Measurements from ENCODE around the gene CDC16.

Gene CDC16

DNA sequence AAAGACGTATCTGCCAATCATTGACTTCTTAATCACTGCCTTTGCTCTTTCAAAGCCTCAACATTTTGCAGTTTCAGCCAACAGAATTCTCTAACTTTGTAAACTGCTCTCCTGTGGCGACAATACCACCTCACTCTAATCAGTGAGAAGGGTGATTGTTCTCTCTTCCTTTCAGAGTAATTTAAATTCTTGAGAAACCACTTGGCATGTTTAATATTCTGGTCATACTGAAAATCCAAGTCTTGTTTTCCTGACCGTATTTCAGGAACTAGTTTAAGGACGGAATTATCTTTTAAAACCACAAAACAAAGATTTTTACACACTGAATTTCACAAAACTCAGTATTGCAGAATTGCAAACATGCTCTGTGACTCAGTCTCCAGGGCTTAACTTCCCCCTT, 5.2 kb upstream of the CDC16 start:
- TF ChIP-seq POLR2A (IDR thresholded peaks at IDR 0.05; ENCODE audit: low read depth, low read length) (no peak), POLR2AphosphoS5 (IDR thresholded peaks at IDR 0.05; ENCODE audit: low read depth, low read length) (no peak), TAF1 (IDR thresholded peaks at IDR 0.05; ENCODE audit: borderline replicate concordance, low read depth, low read length) (no peak)
- DNase-seq (ENCODE audit: insufficient read length) = no peak
- FAIRE-seq = no peak

- no peak for DNase-seq (ENCODE audit: insufficient read length)
- no peak for FAIRE-seq
- no peak for TF ChIP-seq POLR2AphosphoS5 (IDR thresholded peaks at IDR 0.05; ENCODE audit: low read depth, low read length)
- TF ChIP-seq TAF1 (IDR thresholded peaks at IDR 0.05; ENCODE audit: borderline replicate concordance, low read depth, low read length) = no peak
- no peak for TF ChIP-seq POLR2A (IDR thresholded peaks at IDR 0.05; ENCODE audit: low read depth, low read length)
Measured at GRCh38 chr13:114230117-114230516, 4.6 kb upstream of the CDC16 start.

DNA sequence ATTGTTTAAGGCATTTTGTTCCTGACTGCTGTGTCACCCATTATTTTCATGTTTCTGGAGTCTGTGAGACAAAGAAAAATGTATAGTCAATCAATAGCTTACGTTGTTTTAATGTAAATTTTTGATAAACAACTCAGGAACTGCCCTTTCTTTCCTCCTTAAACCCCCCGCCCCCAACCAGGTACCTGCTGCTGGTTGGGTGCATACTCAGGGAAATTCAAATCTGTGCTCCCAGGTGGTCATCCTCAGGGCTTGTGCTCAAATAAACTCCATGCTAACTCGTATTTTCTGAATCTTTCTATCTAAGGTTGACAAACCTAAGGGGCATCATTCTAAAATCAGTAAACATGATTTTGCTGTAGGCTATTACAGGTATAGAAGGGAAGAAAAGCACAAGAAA, 4.1 kb upstream of the CDC16 start:
- no peak for TF ChIP-seq TAF1 (IDR thresholded peaks at IDR 0.05; ENCODE audit: borderline replicate concordance, low read depth, low read length)
- no peak for TF ChIP-seq POLR2AphosphoS5 (IDR thresholded peaks at IDR 0.05; ENCODE audit: low read depth, low read length)
- no peak for TF ChIP-seq POLR2A (IDR thresholded peaks at IDR 0.05; ENCODE audit: low read depth, low read length)
- FAIRE-seq = no peak
- no peak for DNase-seq (ENCODE audit: insufficient read length)

DNA sequence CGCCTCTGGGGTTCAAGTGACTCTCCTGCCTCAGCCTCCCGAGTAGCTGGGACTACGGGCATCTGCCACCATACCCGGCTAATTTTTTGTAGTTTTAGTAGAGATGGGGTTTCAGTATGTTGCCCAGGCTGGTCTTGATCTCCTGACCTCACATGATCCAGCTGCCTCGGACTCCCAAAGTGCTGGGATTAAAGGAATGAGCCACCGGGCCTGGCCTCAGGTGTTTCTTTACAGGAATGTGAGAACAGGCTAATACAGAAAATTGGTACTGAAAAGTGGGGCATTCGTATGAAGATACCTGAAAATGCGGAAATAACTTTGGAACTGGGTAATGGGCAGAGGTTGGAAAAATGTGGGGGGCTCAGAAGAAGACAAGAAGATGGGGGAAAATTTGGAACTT, 2.8 kb upstream of the CDC16 start:
- DNase-seq (ENCODE audit: insufficient read length) (no peak), FAIRE-seq (no peak)
- no peak for TF ChIP-seq POLR2AphosphoS5 (IDR thresholded peaks at IDR 0.05; ENCODE audit: low read depth, low read length)
- no peak for TF ChIP-seq TAF1 (IDR thresholded peaks at IDR 0.05; ENCODE audit: borderline replicate concordance, low read depth, low read length)
- no peak for TF ChIP-seq POLR2A (IDR thresholded peaks at IDR 0.05; ENCODE audit: low read depth, low read length)

- no peak for FAIRE-seq
- DNase-seq (ENCODE audit: insufficient read length) = no peak
- TF ChIP-seq TAF1 (IDR thresholded peaks at IDR 0.05; ENCODE audit: borderline replicate concordance, low read depth, low read length) (no peak), POLR2AphosphoS5 (IDR thresholded peaks at IDR 0.05; ENCODE audit: low read depth, low read length) (no peak), POLR2A (IDR thresholded peaks at IDR 0.05; ENCODE audit: low read depth, low read length) (no peak)
Measured at GRCh38 chr13:114234266-114234644, 442 bp upstream of the CDC16 start.

DNA sequence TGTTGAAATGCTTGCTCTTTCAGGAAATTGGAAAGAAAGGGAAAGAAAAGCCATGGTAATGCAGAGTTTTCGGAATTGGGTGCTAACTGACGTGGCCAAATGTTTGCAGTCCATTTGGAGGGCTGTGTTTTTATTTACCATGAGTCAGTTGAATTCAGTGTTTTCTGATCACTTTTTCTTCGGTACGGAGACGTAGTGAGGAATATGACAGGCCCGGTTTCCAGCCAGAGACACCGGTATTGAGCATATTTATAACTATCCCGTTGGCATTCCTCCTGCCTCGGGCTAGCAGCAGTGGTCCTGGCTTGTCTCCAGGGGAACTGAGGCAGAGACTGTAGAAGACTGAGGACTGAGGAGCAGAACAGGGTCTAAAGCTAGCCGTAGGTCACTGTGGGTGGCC, 1.0 kb downstream of the CDC16 start:
- no peak for FAIRE-seq
- no peak for DNase-seq (ENCODE audit: insufficient read length)
- TF ChIP-seq POLR2AphosphoS5 (IDR thresholded peaks at IDR 0.05; ENCODE audit: low read depth, low read length) (no peak), TAF1 (IDR thresholded peaks at IDR 0.05; ENCODE audit: borderline replicate concordance, low read depth, low read length) (no peak), POLR2A (IDR thresholded peaks at IDR 0.05; ENCODE audit: low read depth, low read length) (no peak)

DNA sequence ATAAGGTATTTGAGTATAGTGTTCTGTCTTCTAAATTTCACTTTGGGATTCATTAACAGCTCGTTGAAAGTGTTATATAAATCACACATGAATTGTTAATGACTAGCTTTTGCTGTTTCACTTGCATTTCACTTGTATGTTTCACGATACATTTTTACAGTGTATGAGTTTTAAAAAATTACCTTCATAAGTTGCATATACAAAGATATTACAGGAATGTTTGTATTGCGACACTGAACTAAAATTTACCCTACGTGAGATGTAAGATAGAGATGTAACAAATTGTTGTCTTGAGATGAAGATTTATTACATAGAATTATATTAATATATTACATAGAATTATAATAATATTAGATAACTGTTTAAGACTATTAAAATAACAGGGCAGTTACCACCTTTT, 1.5 kb downstream of the CDC16 start:
- no peak for FAIRE-seq
- no peak for DNase-seq (ENCODE audit: insufficient read length)
- TF ChIP-seq POLR2A (IDR thresholded peaks at IDR 0.05; ENCODE audit: low read depth, low read length) (no peak), TAF1 (IDR thresholded peaks at IDR 0.05; ENCODE audit: borderline replicate concordance, low read depth, low read length) (no peak)

DNA sequence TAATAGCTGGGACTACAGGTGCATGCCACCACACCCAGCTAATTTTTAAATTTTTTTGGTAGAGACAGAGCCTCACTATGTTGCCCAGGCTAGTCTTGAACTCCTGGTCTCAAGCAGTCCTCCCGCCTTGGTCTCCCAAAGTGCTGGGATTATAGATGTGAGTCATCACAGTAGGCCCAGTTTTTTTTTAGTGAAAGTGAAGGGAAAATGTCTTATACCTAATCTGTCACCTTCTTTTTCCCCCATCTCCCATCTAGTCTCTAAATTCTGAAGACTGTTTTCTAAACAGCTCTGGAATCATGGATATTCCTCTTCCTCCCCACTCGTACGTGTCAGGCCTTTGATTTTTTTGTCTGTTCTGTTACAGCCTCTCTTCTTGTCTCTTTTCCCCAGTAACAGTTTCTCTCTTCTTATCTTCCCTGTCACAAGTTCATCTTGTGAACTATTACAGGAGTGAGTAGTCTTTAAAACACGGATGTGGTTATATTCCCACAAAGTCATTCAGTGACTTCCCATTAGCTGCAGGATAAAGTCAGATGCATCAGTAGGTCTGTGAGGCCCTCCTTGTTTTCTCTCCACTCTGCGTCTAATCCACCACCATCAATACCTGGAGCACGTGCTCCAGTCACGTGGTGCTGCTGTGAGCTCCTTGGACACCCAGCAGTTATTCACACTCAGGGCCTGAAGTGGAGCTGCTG, 2.9 kb downstream of the CDC16 start:
- FAIRE-seq (no peak), DNase-seq (ENCODE audit: insufficient read length) (no peak)
- no peak for TF ChIP-seq POLR2AphosphoS5 (IDR thresholded peaks at IDR 0.05; ENCODE audit: low read depth, low read length)
- TF ChIP-seq POLR2A (IDR thresholded peaks at IDR 0.05; ENCODE audit: low read depth, low read length) = no peak
- TF ChIP-seq TAF1 (IDR thresholded peaks at IDR 0.05; ENCODE audit: borderline replicate concordance, low read depth, low read length) = no peak

DNA sequence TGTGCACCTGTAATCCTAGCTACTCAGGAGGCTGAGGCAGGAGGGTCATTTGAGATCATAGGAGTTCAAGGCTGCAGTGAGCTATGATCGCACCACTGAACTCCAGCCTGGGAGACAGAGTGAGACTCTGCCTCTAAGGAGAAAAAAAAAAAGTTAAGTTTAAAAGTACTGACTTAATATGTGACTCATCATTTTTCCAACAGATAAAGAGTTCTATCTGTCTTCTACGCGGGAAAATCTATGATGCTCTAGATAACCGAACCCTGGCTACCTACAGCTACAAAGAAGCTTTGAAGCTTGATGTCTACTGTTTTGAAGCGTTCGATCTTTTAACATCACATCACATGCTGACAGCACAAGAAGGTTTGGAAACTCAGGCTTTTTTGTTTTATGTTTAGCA, 7.2 kb downstream of the CDC16 start:
- no peak for TF ChIP-seq POLR2A (IDR thresholded peaks at IDR 0.05; ENCODE audit: low read depth, low read length)
- TF ChIP-seq TAF1 (IDR thresholded peaks at IDR 0.05; ENCODE audit: borderline replicate concordance, low read depth, low read length) = no peak
- no peak for TF ChIP-seq POLR2AphosphoS5 (IDR thresholded peaks at IDR 0.05; ENCODE audit: low read depth, low read length)
- FAIRE-seq (no peak), DNase-seq (ENCODE audit: insufficient read length) (no peak)

GRCh38 chr13:114243971-114244370, 9.3 kb downstream of the CDC16 start:
- FAIRE-seq (no peak), DNase-seq (ENCODE audit: insufficient read length) (no peak)
- TF ChIP-seq POLR2A (IDR thresholded peaks at IDR 0.05; ENCODE audit: low read depth, low read length) (no peak), TAF1 (IDR thresholded peaks at IDR 0.05; ENCODE audit: borderline replicate concordance, low read depth, low read length) (no peak), POLR2AphosphoS5 (IDR thresholded peaks at IDR 0.05; ENCODE audit: low read depth, low read length) (no peak)

GRCh38 chr13:114244637-114245036, 9.9 kb downstream of the CDC16 start:
- DNase-seq (ENCODE audit: insufficient read length) (no peak), FAIRE-seq (no peak)
- no peak for TF ChIP-seq TAF1 (IDR thresholded peaks at IDR 0.05; ENCODE audit: borderline replicate concordance, low read depth, low read length)
- TF ChIP-seq POLR2A (IDR thresholded peaks at IDR 0.05; ENCODE audit: low read depth, low read length) = no peak
- no peak for TF ChIP-seq POLR2AphosphoS5 (IDR thresholded peaks at IDR 0.05; ENCODE audit: low read depth, low read length)

DNA sequence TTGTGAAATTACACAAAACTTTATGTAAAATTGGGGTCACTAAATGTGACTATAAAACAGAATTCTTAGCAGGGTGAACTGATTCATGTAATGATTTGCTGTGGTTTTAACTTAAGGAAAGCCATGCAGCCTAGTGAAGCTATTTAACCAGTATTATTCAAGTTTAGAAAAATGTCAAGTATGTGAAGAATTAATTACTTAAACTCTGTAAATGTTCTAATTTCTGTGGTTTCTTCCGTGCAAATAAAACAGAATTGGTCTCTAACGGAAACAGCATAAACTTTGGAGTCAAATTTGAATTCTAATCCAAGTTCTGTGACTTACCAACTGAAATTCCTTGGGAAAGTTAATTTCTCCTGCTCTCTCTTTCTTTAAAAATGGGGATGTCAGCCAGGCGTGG, 13.3 kb downstream of the CDC16 start:
- TF ChIP-seq POLR2A (IDR thresholded peaks at IDR 0.05; ENCODE audit: low read depth, low read length) (no peak), POLR2AphosphoS5 (IDR thresholded peaks at IDR 0.05; ENCODE audit: low read depth, low read length) (no peak), TAF1 (IDR thresholded peaks at IDR 0.05; ENCODE audit: borderline replicate concordance, low read depth, low read length) (no peak)
- no peak for DNase-seq (ENCODE audit: insufficient read length)
- no peak for FAIRE-seq

Data from GM12892 (cell line).